ENCODE data around the gene MS4A15.
"Not testable (repeated sequence)": the region's sequence is repeated elsewhere in the genome, so short reads cannot be mapped to it uniquely, and the experiment has no call there.

The MS4A15 gene

GRCh38 chr11:60810569-60810968 is 53.9 kb downstream of the MS4A15 start:
- no peak for DNase-seq

GRCh38 chr11:60813324-60813723 is 56.7 kb downstream of the MS4A15 start:
- DNase-seq, result no peak

- no peak for DNase-seq
Measured at GRCh38 chr11:60814112-60814511, 57.4 kb downstream of the MS4A15 start.

GRCh38 chr11:60816590-60817157 is 60.0 kb downstream of the MS4A15 start:
- DNase-seq, result no peak

- no peak for DNase-seq
Measured at GRCh38 chr11:60818057-60818456, 61.4 kb downstream of the MS4A15 start.

GRCh38 chr11:60821827-60822599 is 65.3 kb downstream of the MS4A15 start:
- no peak for DNase-seq

- DNase-seq, result not testable (repeated sequence)
Measured at GRCh38 chr11:60823745-60824306, 67.2 kb downstream of the MS4A15 start.

GRCh38 chr11:60825118-60825517 is 68.5 kb downstream of the MS4A15 start:
- DNase-seq, result no peak

GRCh38 chr11:60825790-60826189 is 69.1 kb downstream of the MS4A15 start:
- no peak for DNase-seq

Measured in NCI-H526 treated with DMSO at 0.1 percent for 48 hours (cell line).